RPMI7951 (cell line): ENCODE data around the gene NANS. TPM values are rescaled to one million over a fixed set of nuclear protein-coding genes. Genes with fewer than 3 reads are reported as not detected.

Source experiments
- total RNA-seq: library from RNA; depleted of rRNA; stranded (reverse); fragments of >200 nt; shearing (Covaris generic); gene quantifications from 2 replicates; pipeline ENCODE4 v1.2.3, GENCODE V29; 2014; rRNA removed

The NANS gene
- total RNA-seq, 1 experiment from 2014 or later = 109 TPM

Other genes starting within 250 kb of the NANS start
- not detected in 2 replicates for gene FOXE1, start 203.5 kb upstream of the NANS start, total RNA-seq
- gene TRMO, start 134.2 kb upstream of the NANS start, total RNA-seq = 16.9 and 22.9 TPM in 2 replicates
- gene HEMGN, start 118.6 kb upstream of the NANS start, total RNA-seq = not detected in 2 replicates
- gene ANP32B, start 73.4 kb upstream of the NANS start, total RNA-seq = 12.4 and 12.7 TPM in 2 replicates
- gene TRIM14, start 62.5 kb downstream of the NANS start, total RNA-seq = 11.1 and 15.1 TPM in 2 replicates
- 1.3 TPM in 2 replicates for gene CORO2A, start 135.9 kb downstream of the NANS start, total RNA-seq
- 1.7 and 2.4 TPM in 2 replicates for gene TBC1D2, start 198.9 kb downstream of the NANS start, total RNA-seq